Stimulated activated CD8-positive, alpha-beta memory T cell treated with anti-CD3 and anti-CD28 coated beads, Interleukin-4, amount 100 ng/mL, for 48 hours (primary cell): ENCODE results near the gene ARHGEF10L.
A peak's percentile ranks its signal among the peaks of the same experiment; 100 is the strongest.
"Not testable (repeated sequence)": the region's sequence is repeated elsewhere in the genome, so short reads cannot be mapped to it uniquely, and the experiment has no call there.

Source experiments
- DNase-seq: peaks from one replicate; pipeline ENCODE4 v3.0.0-alpha.2; 2020

ARHGEF10L gene, protein sequence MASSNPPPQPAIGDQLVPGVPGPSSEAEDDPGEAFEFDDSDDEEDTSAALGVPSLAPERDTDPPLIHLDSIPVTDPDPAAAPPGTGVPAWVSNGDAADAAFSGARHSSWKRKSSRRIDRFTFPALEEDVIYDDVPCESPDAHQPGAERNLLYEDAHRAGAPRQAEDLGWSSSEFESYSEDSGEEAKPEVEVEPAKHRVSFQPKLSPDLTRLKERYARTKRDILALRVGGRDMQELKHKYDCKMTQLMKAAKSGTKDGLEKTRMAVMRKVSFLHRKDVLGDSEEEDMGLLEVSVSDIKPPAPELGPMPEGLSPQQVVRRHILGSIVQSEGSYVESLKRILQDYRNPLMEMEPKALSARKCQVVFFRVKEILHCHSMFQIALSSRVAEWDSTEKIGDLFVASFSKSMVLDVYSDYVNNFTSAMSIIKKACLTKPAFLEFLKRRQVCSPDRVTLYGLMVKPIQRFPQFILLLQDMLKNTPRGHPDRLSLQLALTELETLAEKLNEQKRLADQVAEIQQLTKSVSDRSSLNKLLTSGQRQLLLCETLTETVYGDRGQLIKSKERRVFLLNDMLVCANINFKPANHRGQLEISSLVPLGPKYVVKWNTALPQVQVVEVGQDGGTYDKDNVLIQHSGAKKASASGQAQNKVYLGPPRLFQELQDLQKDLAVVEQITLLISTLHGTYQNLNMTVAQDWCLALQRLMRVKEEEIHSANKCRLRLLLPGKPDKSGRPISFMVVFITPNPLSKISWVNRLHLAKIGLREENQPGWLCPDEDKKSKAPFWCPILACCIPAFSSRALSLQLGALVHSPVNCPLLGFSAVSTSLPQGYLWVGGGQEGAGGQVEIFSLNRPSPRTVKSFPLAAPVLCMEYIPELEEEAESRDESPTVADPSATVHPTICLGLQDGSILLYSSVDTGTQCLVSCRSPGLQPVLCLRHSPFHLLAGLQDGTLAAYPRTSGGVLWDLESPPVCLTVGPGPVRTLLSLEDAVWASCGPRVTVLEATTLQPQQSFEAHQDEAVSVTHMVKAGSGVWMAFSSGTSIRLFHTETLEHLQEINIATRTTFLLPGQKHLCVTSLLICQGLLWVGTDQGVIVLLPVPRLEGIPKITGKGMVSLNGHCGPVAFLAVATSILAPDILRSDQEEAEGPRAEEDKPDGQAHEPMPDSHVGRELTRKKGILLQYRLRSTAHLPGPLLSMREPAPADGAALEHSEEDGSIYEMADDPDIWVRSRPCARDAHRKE (N-terminal part only)

DNA sequence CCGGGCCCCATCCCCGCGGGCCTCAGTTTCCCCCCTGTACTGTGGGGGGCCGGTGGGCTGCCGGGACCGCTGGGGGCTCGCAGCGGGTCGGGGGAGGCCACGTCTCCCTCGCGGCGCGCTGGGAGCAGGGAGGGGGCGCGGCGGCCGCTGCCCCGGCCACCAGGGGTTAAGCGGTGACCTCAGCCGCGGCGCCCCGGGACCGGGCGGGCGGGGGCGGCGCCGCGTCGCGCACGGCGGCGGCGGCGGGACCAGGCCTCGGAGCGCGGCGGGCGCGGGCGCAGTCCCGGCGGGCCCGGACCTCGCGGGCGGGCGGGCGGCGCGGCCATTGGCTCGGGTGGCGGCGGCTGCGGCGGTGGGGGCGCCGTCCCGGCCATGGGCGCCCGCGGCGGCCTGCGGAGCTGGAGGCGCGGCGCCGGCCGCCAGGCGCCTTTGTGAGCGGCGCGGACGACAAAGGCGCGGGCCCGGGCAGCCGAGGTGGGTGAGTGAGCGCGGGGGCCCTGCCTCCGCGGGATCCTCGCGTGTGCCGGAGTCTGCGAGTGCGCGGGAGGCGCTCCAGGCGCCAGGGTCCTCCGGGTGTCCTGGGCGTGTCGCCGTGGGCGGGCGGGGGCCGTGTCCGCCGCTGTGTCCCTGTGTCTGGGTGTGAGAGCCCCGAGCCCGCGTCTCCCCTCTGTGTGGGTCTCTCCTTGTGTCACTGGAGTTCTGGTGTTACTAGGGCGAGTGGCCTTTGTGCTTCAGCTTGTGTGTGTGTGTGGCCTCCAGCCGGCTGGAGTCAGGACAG is at the start of gene ARHGEF10L:
TSS of gene ARHGEF10L (plus strand) at position 222 of the 778 bp plus-strand sequence. CDS start 40,898 bp downstream, outside the sequence.
- DNase-seq: no peak

DNA sequence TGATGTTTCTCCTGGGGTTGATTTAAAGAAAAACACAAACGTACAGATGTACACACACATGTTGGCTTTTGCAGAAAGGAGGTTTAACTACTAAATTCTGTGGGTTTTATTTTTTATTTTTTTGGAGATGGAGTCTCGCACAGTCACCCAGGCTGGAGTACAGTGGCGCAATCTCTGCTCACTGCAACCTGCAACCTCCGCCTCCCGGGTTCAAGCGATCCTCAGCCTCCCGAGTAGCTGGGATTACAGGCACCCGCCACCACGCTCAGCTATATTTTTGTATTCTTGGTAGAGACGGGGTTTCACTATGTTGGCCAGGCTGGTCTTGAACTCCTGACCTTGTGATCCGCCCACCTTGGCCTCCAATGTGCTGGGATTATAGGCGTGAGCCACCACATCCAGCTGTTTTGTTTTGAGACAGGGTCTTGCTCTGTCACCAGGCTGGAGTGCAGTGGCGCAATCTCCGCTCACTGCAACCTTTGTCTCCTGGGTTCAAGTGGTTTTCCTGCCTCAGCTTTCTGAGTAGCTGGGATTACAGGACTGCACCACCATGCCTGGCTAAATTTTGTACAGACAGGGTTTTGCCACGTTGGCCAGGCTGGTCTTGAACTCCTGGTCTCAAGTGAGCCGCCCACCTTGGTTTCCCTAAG is 49.6 kb upstream of the ARHGEF10L start:
- DNase-seq: not testable (repeated sequence)

DNA sequence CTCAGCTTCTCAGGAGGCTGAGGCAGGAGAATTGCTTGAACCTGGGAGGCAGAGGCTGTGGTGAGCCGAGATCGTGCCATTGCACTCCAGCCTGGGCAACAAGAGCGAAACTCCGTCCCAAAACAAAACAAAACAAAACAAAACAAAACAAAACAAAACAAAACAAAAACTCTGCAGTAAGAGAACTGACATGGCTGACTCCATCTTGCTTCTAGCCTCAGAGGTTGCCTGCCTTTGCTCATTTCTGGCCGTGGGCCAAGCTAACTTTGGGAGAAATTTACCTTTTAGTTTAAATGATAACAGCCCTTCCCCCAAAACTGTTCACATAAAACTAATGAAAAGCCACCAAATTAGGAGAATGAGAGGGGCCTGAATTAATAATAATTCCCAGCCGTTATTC is 48.8 kb upstream of the ARHGEF10L start:
- DNase-seq: not testable (repeated sequence)

DNA sequence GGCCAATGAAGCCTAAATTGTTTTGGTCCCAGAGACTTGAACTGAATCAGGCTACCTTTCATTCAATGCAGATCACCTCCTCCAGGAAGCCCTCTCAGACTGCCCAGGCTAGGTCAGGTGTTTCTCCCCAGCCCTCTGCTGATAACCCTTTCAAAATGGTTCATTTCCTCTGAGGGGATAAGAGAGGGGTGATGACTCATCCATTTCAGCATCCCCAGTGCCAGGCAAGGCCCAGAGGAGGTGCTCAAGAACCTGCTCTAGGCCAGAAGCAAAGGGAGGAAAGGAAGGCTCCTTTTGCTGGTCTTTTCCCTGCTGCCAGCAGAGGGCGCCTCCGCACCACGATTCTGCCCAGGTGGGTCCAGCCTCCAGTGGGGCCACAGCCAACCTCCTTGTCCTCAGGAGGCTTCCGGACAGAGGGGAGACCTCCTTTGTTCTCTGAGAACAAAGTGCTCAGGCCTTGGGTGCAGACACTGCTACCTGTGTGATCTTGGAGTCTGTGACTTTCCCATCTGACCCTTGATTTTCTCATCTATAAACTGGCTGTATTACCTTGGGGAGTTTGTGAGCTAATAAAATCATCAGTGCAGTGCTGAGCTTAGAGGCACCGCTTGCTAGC is 45.3 kb upstream of the ARHGEF10L start:
- DNase-seq: peak; percentile 85

DNA sequence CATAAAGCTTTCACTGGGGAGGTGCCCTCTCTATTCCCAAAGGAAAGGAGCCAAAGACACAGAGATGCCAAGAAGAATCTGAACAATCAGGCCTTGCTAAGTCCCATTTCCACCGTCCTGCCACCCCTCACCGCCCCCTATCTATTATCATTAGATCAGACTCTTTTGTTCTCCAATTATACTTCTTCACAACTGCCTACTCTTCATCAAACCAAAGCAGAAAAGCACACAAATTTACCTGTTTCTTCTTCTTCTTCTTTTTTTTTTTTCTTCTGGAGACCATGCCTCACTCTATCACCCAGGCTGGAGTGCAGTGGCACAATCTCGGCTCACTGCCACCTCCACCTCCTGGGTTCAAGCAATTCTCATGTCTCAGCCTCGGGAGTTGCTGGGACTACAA is 43.1 kb upstream of the ARHGEF10L start:
- DNase-seq: no peak

DNA sequence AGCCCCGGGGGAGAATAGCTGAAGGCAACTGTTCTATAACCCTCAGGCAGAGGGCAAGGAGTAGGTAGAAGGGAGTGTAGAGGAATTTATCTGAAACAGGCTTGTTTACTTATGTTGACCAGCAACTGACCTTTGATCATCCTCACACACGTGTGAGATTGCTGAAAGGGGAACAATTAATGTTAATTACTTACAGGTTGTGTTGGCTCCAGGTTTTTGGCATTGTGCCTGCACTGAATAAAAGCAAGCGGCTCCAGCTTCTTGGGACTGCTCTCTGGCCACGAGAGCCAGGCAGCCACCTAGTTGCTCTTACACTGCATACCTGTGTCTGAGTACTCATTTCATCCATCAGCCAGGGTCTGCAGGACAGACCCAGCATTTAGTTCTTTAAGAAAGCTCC is 41.3 kb upstream of the ARHGEF10L start:
- no peak for DNase-seq

DNA sequence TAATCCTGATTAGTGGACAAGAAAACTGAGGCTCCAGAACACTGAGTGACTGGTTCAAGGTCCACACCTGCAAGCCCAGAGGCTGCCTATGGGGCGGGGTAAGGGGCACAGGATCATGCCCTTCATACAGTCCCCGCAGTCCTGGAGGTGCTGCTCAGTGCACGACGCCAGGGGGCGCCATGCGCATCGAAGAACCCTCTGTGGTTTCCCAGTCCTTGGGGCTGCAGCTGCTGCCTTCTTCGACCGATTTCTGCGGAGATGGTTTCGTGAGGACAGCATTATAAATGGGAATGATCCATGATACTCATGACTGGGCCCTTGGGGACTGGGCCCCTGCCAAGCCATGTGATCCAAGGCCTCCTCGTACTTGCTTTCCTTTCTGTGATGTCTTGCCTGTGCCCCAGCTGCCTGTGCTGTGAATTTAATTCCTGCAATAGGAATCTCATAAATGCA is 37.1 kb upstream of the ARHGEF10L start:
- DNase-seq: peak; percentile 83

DNA sequence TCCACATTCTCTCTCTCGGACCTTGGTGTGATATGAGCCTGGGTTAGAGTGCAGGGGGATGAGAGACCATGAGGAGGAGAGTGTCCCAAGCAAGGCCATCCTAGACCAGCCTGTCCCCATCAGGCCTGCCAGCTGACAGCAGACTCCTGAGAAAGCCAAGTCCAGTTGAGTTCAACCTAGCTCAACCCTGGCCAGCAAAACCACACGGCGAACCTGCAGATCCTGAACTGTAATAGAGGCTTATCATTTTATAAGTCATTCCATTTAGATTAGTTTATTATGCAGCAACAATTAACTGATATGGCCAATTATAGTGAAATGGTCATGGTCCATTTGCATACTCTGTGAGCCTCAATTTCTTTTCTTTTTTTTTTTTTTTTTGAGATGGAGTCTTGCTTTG is 36.4 kb upstream of the ARHGEF10L start:
- DNase-seq: no peak

DNA sequence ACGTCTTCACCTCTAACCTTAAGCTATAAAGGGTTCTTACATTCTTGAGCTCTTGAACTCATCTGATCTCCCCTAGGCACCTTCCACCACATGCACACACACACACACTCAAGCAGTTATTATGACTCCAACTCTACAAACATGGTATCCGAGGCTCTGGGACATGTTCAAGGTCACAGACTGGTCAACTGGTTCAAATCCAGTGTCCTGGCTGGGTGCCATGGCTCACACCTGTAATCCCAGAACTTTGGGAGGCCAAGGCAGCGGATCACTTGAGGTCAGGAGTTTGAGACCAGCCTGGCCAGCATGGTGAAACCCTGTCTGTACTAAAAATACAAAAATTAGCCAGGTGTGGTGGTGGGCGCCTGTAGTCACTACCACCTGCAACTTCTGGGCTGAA is 32.3 kb upstream of the ARHGEF10L start:
- DNase-seq: not testable (repeated sequence)

DNA sequence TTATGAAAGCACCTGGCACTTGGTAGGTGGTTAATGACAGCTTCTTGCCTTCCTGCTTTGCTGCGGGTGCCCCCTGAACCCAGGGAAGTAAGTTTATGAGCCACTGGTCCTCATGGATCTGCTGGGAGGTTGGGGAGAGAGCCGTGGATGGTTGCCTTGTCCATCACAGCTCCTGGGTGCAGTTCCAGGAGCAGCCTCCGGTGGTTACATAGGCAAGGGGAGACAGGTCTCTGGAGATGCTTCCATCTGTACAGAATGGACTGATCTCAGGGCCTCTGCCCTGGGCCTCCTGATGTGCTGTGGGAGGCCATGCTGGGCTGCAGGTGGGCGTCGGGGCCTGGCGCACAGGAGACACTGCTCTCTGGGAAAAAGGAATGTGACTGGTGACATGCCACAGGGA is 31.6 kb upstream of the ARHGEF10L start:
- DNase-seq: no peak

DNA sequence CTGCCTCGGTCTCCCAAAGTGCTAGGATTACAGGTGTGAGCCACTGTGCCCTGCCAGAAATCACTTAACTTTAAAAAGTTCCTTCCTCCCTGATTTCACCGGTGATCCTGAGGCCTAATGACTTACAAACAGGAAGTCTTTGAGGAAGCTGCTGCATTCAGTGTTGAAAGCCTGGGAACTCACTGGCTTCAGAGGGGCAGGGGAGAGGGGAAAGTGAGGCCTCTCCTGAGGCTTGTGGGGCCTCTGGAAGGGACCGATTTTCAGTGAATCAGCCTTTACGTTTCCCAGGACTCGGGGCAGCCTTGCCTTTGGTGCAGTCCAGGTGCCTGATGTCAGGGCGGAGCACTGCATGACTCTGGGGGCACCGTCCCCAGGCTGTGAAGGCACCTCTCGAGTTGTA is 30.1 kb upstream of the ARHGEF10L start:
- DNase-seq: no peak

DNA sequence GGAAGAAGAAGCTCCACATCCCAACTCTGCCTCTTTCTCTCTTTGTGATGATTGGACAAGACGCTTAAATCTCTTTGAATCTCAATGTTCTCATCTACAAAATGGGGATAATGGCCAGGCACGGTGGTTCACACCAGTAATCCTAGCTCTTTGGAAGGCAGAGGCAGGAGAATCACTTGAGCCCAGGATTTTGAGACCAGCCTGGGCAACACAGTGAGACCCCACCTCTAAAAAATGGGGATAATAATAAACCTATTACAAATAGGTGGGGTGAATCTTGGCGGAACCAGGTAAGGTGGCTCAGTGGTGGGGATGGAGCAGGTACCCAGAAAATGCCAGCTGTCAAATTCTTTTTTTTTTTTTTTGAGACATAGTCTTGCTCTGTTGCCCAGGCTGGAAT is 29.4 kb upstream of the ARHGEF10L start:
- DNase-seq: no peak

DNA sequence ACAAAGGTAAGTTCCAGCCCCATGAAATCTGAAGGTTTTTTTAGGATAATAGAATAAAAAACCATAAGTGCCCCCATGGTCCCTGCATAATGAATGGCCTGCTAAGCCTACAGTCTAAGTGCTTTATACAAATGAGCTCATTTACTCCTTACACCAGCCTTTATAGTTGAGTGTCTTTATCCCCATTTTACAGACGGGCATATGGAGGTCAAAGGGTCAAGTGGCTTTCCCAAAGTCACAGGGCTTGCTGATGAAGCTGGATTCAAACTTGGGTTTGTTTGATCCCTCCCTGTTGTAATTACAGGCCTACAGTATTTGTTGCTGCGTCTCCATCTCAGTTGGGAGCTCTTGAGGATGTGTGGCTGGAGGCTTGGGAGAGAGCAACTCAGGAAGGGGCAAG is 28.3 kb upstream of the ARHGEF10L start:
- no peak for DNase-seq

DNA sequence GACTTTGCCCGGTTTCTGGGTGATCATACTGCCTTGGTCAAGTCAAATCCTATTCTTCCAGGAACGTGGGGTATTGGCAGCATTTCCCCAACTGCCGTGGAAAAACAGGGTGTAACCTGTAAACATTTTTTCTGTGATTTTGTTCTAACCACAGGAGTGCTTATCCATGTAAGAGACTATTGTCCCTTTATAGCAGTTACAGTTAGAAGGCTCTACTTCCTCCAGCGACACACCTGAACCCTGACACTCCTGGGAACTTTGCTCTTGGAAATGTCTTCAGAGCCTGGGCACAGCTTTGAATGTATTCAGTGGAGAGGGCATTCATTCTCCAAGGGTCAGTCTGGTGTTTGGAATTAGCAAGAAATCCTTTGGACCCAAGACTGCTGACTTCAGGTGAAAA is 26.4 kb upstream of the ARHGEF10L start:
- no peak for DNase-seq

DNA sequence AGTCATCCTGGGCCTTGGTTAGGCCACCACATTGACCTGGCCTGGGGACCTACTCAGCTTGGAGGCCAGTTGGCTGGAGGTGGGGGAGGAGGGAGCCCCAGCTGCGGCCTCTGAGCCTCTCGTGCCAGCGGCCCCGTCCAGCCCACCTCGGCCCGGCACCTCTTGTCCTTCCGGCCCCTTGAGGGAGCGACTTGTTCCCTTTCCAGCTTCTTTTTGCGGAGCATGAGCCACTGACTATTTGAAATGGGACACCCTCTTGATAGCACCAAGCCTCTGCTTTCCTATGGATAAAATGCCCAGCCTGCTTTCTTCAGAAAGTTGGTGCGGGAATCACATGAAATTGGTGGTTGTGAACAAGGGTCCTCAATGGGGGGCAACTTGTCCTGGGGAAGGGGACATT is 24.7 kb upstream of the ARHGEF10L start:
- no peak for DNase-seq

DNA sequence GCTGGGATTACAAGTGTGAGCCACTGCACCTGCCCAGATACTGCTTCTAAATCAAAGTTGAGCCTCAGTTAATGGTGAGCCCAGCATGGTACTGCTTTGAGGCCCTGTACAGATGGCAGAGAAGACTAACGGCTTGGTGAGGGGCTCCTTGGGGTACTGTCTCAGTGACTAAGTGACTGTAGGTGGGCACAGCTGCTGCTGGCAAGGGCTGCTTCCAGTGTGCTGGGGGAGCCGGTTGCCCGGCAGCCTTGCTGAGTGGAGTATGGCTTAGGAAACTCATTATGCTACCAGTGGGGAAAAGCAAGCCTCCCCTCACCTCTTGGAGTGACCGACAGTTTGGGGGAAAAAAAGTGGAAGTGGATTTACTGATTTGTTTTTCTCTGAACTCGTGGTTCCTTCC is 23.6 kb upstream of the ARHGEF10L start:
- DNase-seq: no peak

DNA sequence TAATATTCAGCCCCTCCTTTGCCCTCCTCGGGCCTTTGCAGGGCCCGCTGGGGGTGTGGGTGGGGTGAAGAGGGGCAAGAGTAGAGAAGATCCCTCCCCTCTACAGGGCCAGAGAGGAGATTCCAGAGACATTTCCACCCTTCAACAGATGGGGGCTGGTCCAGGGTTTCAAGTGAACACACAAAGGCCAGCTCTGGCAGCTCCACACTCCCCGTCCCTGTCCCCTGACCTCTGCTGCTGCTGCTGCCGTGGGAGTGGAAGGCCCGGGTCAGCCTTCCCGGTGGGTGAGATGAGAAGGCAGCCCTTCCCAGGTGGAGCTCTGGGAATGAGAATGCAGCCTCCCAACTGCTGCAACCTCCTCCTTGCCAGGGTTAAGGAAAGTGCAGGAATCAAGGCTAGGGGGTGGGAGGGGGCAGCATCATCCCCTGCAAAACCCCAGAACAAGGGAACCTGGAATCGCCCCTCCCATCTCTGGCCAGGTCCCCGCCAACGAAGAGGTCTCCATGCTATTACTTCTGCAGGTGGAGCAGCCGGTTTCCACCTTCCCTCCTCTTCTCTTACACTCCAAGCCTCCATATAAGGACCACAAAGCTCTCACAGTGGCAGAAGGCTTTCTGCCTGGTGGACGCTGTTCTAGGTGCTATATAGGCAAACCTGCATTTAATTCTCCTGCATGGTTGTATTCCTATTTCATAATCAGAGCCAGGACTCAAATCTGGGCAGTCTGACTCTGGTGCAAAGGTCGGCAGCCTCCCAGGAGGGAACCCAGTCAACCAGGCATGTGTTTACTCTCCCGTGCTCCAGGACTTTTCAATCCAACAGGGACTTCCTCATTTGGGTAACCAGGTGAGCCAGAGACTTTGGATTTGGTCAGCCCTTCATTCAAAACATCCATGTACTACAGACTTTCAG is 22.9 kb upstream of the ARHGEF10L start:
- no peak for DNase-seq

DNA sequence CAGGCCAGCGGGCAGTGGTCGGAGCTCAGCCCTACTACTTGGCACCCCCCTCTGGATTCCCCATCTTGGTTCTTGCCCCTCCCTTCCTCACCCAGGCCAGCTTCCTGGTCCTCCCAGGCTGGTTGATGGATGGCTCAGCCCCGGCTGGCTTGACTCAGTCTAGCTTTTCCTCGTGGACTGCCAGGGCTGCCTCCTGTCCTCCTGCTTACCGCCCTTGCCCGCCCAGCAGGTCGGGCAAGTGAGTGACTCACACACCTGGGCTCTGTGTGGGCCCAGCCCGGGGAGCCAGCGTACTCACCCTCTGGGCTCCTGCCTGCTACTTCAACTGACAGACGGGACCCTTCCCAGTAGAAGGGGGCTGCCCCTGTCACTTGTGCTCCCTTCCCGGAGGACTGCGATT is 19.5 kb upstream of the ARHGEF10L start:
- DNase-seq: no peak

DNA sequence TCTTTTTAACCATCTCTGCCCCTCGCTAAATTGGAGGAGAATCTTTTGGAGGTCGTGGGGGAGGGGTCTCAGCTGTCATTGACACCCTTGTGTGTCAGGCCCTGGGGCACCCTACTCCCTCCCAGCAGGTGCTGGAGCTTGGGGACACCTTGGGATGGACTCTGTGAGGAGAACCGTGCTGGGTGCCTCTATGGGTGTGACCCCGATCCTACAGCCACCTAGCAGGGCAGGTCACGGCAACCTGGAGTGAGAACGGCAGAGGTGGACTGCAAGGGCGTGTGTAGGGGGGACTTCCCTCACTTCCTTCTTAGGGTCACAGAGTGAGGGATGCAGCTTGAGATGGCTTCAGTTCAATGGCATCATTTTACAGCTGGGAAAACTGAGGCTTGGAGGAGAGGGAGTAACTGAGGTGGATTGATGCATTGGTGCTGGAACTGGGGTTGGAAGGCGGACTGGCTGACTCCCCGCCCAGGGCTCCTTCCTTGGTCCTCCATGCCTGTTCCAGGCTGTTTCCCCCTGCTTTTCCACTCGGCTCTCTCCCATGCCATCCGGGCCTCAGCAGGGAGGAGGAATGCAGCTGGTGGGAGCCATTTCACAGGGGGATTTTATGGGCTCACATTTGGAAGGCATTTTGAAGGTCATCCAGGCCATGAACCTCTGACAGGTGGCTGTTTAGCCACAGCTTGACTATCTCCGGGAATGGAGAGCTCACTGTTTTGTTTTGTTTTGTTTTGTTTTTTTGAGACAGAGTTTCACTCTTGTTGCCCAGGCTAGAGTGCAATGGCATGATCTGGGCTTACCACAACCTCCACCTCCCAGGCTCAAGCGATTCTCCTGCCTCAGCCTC is 18.8 kb upstream of the ARHGEF10L start:
- no peak for DNase-seq
